NCI-H1436 treated with DMSO at 0.1 percent for 48 hours (cell line): ENCODE data around the gene SARM1.
"Not testable (repeated sequence)": the region's sequence is repeated elsewhere in the genome, so short reads cannot be mapped to it uniquely, and the experiment has no call there.

Experiments
- DNase-seq: peaks from one replicate; lab custom pipeline; 2025; lab: John Stamatoyannopoulos, UW

The SARM1 gene

GRCh38 chr17:28425206-28425605 is 53.7 kb downstream of the SARM1 start:
- DNase-seq: no peak

GRCh38 chr17:28426081-28426519 is 54.6 kb downstream of the SARM1 start:
- DNase-seq: no peak

DNA sequence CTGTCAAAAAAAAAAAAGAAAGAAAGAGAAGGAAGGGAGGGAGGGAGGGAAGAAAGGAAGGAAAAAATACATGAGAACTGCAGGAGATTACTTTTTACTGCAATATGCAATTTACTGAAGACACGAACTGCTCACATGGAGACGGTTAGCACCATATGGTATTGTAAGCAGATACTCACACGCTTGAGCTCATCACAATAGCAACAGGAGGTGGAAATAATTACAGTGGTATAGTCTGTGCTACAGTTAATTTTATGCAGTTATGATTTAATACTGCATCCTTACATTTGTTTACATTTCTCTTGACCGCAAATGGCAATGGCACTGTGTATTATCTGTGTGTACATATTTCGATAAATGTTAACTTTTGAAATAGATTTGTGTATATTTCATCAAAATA is 55.9 kb downstream of the SARM1 start:
- no peak for DNase-seq

DNA sequence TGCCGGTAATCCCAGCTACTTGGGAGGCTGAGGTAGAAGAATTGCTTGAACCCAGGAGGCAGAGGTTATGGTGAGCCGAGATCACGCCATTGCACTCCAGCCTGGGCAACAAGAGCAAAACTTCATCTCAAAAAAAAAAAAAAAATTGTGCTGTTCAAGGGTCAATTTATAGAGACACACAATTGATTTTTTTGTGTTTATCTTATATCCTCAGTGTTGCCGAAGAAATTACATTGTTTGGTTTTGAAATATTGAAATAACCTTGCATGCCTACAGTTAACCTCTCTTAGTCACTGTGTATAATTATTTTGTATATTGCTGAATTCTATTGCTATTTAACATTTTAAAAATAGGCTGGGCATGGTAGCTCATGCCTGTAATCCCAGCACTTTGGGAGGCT is 56.5 kb downstream of the SARM1 start:
- DNase-seq: not testable (repeated sequence)

GRCh38 chr17:28433721-28434120 is 62.2 kb downstream of the SARM1 start:
- DNase-seq: no peak

DNA sequence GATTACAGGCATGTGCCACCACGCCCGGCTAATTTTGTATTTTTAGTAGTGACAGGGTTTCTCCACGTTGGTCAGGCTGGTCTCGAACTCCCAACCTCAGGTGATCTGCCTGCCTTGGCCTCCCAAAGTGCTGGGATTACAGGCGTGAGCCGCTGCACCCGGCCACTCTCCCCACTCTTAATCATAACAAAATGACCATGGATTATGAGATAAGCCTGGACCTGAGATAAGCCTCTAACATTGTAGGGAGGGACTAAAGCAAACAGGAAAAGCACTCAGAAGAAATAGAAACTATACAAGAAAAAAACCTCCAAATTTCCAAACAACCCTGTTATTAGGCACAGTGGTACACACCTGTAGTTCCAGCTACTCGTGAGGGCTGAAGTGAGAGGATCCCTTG is 62.8 kb downstream of the SARM1 start:
- DNase-seq: not testable (repeated sequence)

- DNase-seq: no peak
Observed at GRCh38 chr17:28443901-28444638, 72.6 kb downstream of the SARM1 start.

GRCh38 chr17:28446716-28447395 is 75.4 kb downstream of the SARM1 start:
- no peak for DNase-seq

GRCh38 chr17:28447396-28447760 is 75.9 kb downstream of the SARM1 start:
- no peak for DNase-seq

GRCh38 chr17:28449859-28450258 is 78.4 kb downstream of the SARM1 start:
- DNase-seq: no peak
